ENCODE results near the gene MRPL53.
A peak's percentile ranks its signal among the peaks of the same experiment; 100 is the strongest.

Gene MRPL53

GRCh38 chr2:74499940-74500577 is 27.6 kb upstream of the MRPL53 start:
- peaks cover 7 to 52% of the 10 kb centered on the region in 2 donors for H3K4me1 ChIP-seq (ENCODE audit: control insufficient read depth in 1 of 2, insufficient read depth in 2 of 2, low read length in 2 of 2)
- H3K36me3 ChIP-seq (ENCODE audit: control insufficient read depth in 1 of 2, insufficient read depth in 2 of 2, low read length in 2 of 2) = peaks cover 5 to 10% of the 10 kb centered on the region in 2 donors
- H3K4me3 ChIP-seq (ENCODE audit: low read depth in 1 of 2, low read length in 2 of 2) = peak overlapping the region in 1 of 2 donors; percentile 54
- H3K27ac ChIP-seq (ENCODE audit: low read length) = no peak overlapping the region
- peaks cover 38% of the 10 kb centered on the region for H3K27me3 ChIP-seq (ENCODE audit: low read depth, low read length)
- no peaks in the 10 kb centered on the region for H3K9me3 ChIP-seq (ENCODE audit: control insufficient read depth in 1 of 2, low read length in 2 of 2)

GRCh38 chr2:74499267-74499939 is 26.9 kb upstream of the MRPL53 start, which contains the start of gene LBX2:
TSS of gene LBX2 (minus strand) at chr2:74499603. CDS start at chr2:74499537, 66 bp downstream.
- peaks cover 0 to 4% of the 10 kb centered on the region in 2 donors for H3K36me3 ChIP-seq (ENCODE audit: control insufficient read depth in 1 of 2, insufficient read depth in 2 of 2, low read length in 2 of 2)
- peak within 1 kb of the TSS; percentile 52 to 54 for H3K4me3 ChIP-seq (ENCODE audit: low read depth in 1 of 2, low read length in 2 of 2)
- H3K4me1 ChIP-seq (ENCODE audit: control insufficient read depth in 1 of 2, insufficient read depth in 2 of 2, low read length in 2 of 2) = peaks cover 7 to 46% of the 10 kb centered on the region in 2 donors
- no peaks in the 10 kb centered on the region for H3K9me3 ChIP-seq (ENCODE audit: control insufficient read depth in 1 of 2, low read length in 2 of 2)
- H3K27me3 ChIP-seq (ENCODE audit: low read depth, low read length) = peaks cover 38% of the 10 kb centered on the region
- H3K27ac ChIP-seq (ENCODE audit: low read length) = no peak within 1 kb of the TSS

- peaks cover 38% of the 10 kb centered on the region for H3K27me3 ChIP-seq (ENCODE audit: low read depth, low read length)
These were observed 26.2 kb upstream of the MRPL53 start for GRCh38 chr2:74498500-74499266.

GRCh38 chr2:74497777-74498499 is 25.5 kb upstream of the MRPL53 start:
- H3K36me3 ChIP-seq (ENCODE audit: control insufficient read depth in 1 of 2, insufficient read depth in 2 of 2, low read length in 2 of 2) = peaks cover 12 to 14% of the 10 kb centered on the region in 2 donors
- H3K4me1 ChIP-seq (ENCODE audit: control insufficient read depth in 1 of 2, insufficient read depth in 2 of 2, low read length in 2 of 2) = peaks cover 3 to 34% of the 10 kb centered on the region in 2 donors
- H3K9me3 ChIP-seq (ENCODE audit: control insufficient read depth in 1 of 2, low read length in 2 of 2) = no peaks in the 10 kb centered on the region
- H3K27ac ChIP-seq (ENCODE audit: low read length) = no peak overlapping the region
- peak overlapping the region; percentile 52 to 54 for H3K4me3 ChIP-seq (ENCODE audit: low read depth in 1 of 2, low read length in 2 of 2)
- H3K27me3 ChIP-seq (ENCODE audit: low read depth, low read length) = peaks cover 38% of the 10 kb centered on the region

More at GRCh38 chr2:74498500-74499266, 26.2 kb upstream of the MRPL53 start:
- no peak overlapping the region for H3K27ac ChIP-seq (ENCODE audit: low read length)
- no peaks in the 10 kb centered on the region for H3K9me3 ChIP-seq (ENCODE audit: control insufficient read depth in 1 of 2, low read length in 2 of 2)
- peaks cover 5 to 6% of the 10 kb centered on the region in 2 donors for H3K36me3 ChIP-seq (ENCODE audit: control insufficient read depth in 1 of 2, insufficient read depth in 2 of 2, low read length in 2 of 2)
- H3K4me3 ChIP-seq (ENCODE audit: low read depth in 1 of 2, low read length in 2 of 2) = peak overlapping the region; percentile 52 to 54
- peaks cover 3 to 41% of the 10 kb centered on the region in 2 donors for H3K4me1 ChIP-seq (ENCODE audit: control insufficient read depth in 1 of 2, insufficient read depth in 2 of 2, low read length in 2 of 2)

- no peaks in the 10 kb centered on the region for H3K9me3 ChIP-seq (ENCODE audit: control insufficient read depth in 1 of 2, low read length in 2 of 2)
- peaks cover 38% of the 10 kb centered on the region for H3K27me3 ChIP-seq (ENCODE audit: low read depth, low read length)
- peak overlapping the region in 1 of 2 donors; percentile 54 for H3K4me3 ChIP-seq (ENCODE audit: low read depth in 1 of 2, low read length in 2 of 2)
- H3K27ac ChIP-seq (ENCODE audit: low read length) = no peak overlapping the region
- H3K36me3 ChIP-seq (ENCODE audit: control insufficient read depth in 1 of 2, insufficient read depth in 2 of 2, low read length in 2 of 2) = peaks cover 20 to 21% of the 10 kb centered on the region in 2 donors
- H3K4me1 ChIP-seq (ENCODE audit: control insufficient read depth in 1 of 2, insufficient read depth in 2 of 2, low read length in 2 of 2) = peaks cover 3 to 30% of the 10 kb centered on the region in 2 donors
These were observed 24.7 kb upstream of the MRPL53 start for GRCh38 chr2:74496997-74497776.

GRCh38 chr2:74495440-74495839 is 23.0 kb upstream of the MRPL53 start:
- Histone ChIP-seq H3K27me3 (ENCODE audit: low read depth, low read length) (peaks cover 27% of the 10 kb centered on the region), H3K4me3 (ENCODE audit: low read depth in 1 of 2, low read length in 2 of 2) (no peak overlapping the region), H3K36me3 (ENCODE audit: control insufficient read depth in 1 of 2, insufficient read depth in 2 of 2, low read length in 2 of 2) (peaks cover 37 to 39% of the 10 kb centered on the region in 2 donors), H3K27ac (ENCODE audit: low read length) (no peak overlapping the region), H3K4me1 (ENCODE audit: control insufficient read depth in 1 of 2, insufficient read depth in 2 of 2, low read length in 2 of 2) (peaks cover 3 to 30% of the 10 kb centered on the region in 2 donors), H3K9me3 (ENCODE audit: control insufficient read depth in 1 of 2, low read length in 2 of 2) (no peaks in the 10 kb centered on the region)

GRCh38 chr2:74493546-74493945 is 21.1 kb upstream of the MRPL53 start:
- Histone ChIP-seq H3K27ac (ENCODE audit: low read length) (no peak overlapping the region), H3K4me3 (ENCODE audit: low read depth in 1 of 2, low read length in 2 of 2) (no peak overlapping the region), H3K9me3 (ENCODE audit: control insufficient read depth in 1 of 2, low read length in 2 of 2) (no peaks in the 10 kb centered on the region), H3K27me3 (ENCODE audit: low read depth, low read length) (peaks cover 10% of the 10 kb centered on the region), H3K36me3 (ENCODE audit: control insufficient read depth in 1 of 2, insufficient read depth in 2 of 2, low read length in 2 of 2) (peaks cover 40 to 50% of the 10 kb centered on the region in 2 donors), H3K4me1 (ENCODE audit: control insufficient read depth in 1 of 2, insufficient read depth in 2 of 2, low read length in 2 of 2) (peaks cover 2 to 14% of the 10 kb centered on the region in 2 donors)

- Histone ChIP-seq H3K27ac (ENCODE audit: low read length) (no peak overlapping the region), H3K4me3 (ENCODE audit: low read depth in 1 of 2, low read length in 2 of 2) (no peak overlapping the region), H3K9me3 (ENCODE audit: control insufficient read depth in 1 of 2, low read length in 2 of 2) (no peaks in the 10 kb centered on the region), H3K27me3 (ENCODE audit: low read depth, low read length) (peaks cover 2% of the 10 kb centered on the region), H3K4me1 (ENCODE audit: control insufficient read depth in 1 of 2, insufficient read depth in 2 of 2, low read length in 2 of 2) (no peaks in the 10 kb centered on the region), H3K36me3 (ENCODE audit: control insufficient read depth in 1 of 2, insufficient read depth in 2 of 2, low read length in 2 of 2) (peaks cover 40 to 60% of the 10 kb centered on the region in 2 donors)
These were observed 19.4 kb upstream of the MRPL53 start for GRCh38 chr2:74491648-74492544.

GRCh38 chr2:74489906-74490305 is 17.4 kb upstream of the MRPL53 start:
- H3K4me3 ChIP-seq (ENCODE audit: low read depth in 1 of 2, low read length in 2 of 2) = no peak overlapping the region
- H3K4me1 ChIP-seq (ENCODE audit: control insufficient read depth in 1 of 2, insufficient read depth in 2 of 2, low read length in 2 of 2) = no peaks in the 10 kb centered on the region
- no peak overlapping the region for H3K27ac ChIP-seq (ENCODE audit: low read length)
- H3K36me3 ChIP-seq (ENCODE audit: control insufficient read depth in 1 of 2, insufficient read depth in 2 of 2, low read length in 2 of 2) = peaks cover 44 to 73% of the 10 kb centered on the region in 2 donors
- H3K27me3 ChIP-seq (ENCODE audit: low read depth, low read length) = no peaks in the 10 kb centered on the region
- no peaks in the 10 kb centered on the region for H3K9me3 ChIP-seq (ENCODE audit: control insufficient read depth in 1 of 2, low read length in 2 of 2)
